GM21515 (cell line): Measurements from ENCODE around the gene MARCHF7.

Experiments
- ATAC-seq: cut with Tn5 transposase; IDR thresholded peaks from one replicate; pipeline ENCODE4 v1.9.1; 2021; ENCODE audit not compliant: unreplicated experiment

MARCHF7 gene

GRCh38 chr2:159759577-159759976 lies 47.3 kb downstream of the MARCHF7 start:
- no peak for ATAC-seq

- ATAC-seq = no peak
Observed at GRCh38 chr2:159760326-159760725, 48.0 kb downstream of the MARCHF7 start.

- ATAC-seq = no peak
Observed at GRCh38 chr2:159762075-159762474, 49.8 kb downstream of the MARCHF7 start.
